SJSA1 (cell line): Measurements from ENCODE around the gene BBS9. TPM values are rescaled to one million over a fixed set of nuclear protein-coding genes. Genes with fewer than 3 reads are reported as not detected.

Source experiments
- DNase-seq, 2 experiments: peaks; one replicate each; pipeline ENCODE4 v3.0.0-alpha.2; 2015 to 2020; ENCODE audit warnings: low spot score in 2 of 2, low read depth in 1 of 2
- H3K27ac ChIP-seq: fragments of 250-450 bp; sonication (Bioruptor Pico); 2 replicates; pipeline ENCODE4 v1.5.1; 2020; ENCODE audit warnings: mild to moderate bottlenecking, moderate library complexity
- H3K27me3 ChIP-seq: fragments of 250-450 bp; sonication (Bioruptor Pico); replicated peaks from 2 replicates; pipeline ENCODE4 v1.5.1; 2020; ENCODE audit warnings: mild to moderate bottlenecking, moderate library complexity
- H3K36me3 ChIP-seq: fragments of 250-450 bp; sonication (Bioruptor Pico); 2 replicates; pipeline ENCODE4 v1.5.1; 2020; ENCODE audit warnings: mild to moderate bottlenecking
- H3K4me1 ChIP-seq: fragments of 250-450 bp; sonication (Bioruptor Pico); replicated peaks from 2 replicates; pipeline ENCODE4 v1.6.1; 2021; ENCODE audit warnings: mild to moderate bottlenecking
- H3K4me3 ChIP-seq: fragments of 250-450 bp; sonication (Bioruptor Pico); 2 replicates; pipeline ENCODE4 v1.5.1; 2020; ENCODE audit warnings: mild to moderate bottlenecking
- H3K9me3 ChIP-seq: fragments of 250-450 bp; sonication (Bioruptor Pico); replicated peaks from 2 replicates; pipeline ENCODE4 v1.5.1; 2020; ENCODE audit warnings: mild to moderate bottlenecking
- total RNA-seq: library from RNA; depleted of rRNA; stranded (reverse); fragments of >200 nt; shearing (Covaris generic); gene quantifications from 2 replicates; pipeline ENCODE4 v1.2.3, GENCODE V29; 2014

BBS9 gene
- total RNA-seq, 1 experiment from 2014 or later: 3.6 TPM

DNA sequence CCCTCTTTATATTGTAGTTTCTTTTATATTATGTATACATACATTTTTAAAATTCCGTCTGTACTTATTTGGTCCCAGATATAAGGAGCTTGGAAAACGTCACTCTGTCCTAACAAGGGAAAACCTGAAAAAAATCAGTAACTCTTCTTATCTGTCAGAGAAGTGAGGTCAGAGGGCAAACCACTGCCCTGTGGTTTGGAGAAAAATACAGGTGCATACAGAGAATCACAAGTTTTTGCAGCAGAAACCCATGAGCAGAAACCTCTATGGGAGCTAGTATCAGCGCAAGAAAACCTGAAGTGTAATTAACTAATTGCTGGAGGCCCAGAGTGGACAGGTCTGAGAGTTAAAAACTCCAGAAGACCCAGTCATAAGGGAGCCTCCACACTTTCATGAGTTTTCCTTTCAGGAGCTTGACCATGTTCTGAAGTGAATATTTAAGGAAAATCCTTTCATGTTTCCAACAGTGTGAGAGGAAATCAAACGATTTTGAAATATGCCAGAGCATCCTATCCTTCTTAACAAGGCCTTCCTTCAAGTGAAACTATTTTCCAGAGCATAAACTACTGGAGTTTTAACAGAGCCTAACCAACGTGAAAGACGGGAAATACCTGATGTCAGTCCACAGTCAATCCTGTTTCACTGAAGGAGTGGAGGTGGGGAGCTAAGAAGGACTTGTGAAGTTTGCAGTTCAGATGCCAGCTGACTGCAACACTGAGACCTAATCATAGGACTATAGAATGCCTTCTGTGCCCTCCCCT, 485.2 kb downstream of the BBS9 start:
- Histone ChIP-seq H3K4me3 (no peak overlapping the region), H3K27ac (no peak overlapping the region), H3K9me3 (no peaks in the 10 kb centered on the region), H3K4me1 (no peaks in the 10 kb centered on the region), H3K36me3 (no peaks in the 10 kb centered on the region), H3K27me3 (no peaks in the 10 kb centered on the region)
- no peak for DNase-seq

DNA sequence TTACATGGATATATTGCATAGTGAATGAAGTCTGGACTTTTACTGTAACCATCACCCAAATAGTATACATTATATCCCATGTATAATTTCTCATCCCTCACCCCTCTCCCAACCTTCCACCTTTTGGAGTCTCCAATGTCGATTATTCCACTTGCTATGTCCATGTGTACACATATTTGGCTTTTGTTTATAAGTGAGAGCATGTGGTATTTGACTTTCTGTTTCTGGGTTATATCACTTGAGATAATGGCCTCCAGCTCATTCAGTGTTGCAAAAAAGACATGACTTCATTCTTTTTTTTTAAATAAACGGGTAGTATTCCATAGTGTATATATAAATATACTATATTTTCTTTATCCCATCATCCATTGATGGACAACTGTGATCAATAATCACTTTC, 487.4 kb downstream of the BBS9 start:
- H3K4me1 ChIP-seq: no peaks in the 10 kb centered on the region
- no peak for DNase-seq
- H3K27me3 ChIP-seq: no peaks in the 10 kb centered on the region
- no peaks in the 10 kb centered on the region for H3K9me3 ChIP-seq
- H3K36me3 ChIP-seq: no peaks in the 10 kb centered on the region
- no peak overlapping the region for H3K27ac ChIP-seq
- H3K4me3 ChIP-seq: no peak overlapping the region

DNA sequence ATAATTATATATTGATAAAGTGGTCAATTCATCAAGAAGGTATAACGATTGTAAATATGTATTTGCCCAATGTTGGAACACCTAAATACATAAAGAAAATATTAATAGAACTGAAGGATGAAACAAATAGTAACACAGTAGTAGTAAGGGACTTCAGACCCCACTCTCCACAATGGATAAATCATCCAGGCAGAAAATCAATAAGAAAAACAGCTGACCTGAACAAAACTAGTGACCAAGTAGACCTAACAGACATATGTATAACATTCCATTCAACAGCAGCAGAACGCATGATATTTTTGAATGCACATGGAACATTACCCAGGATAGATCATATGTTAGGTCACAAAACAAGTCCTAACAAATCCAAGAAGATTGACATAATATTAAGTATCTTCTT, 489.9 kb downstream of the BBS9 start:
- no peak for DNase-seq
- Histone ChIP-seq H3K4me1 (no peaks in the 10 kb centered on the region), H3K36me3 (no peaks in the 10 kb centered on the region), H3K27ac (no peak overlapping the region), H3K4me3 (no peak overlapping the region), H3K27me3 (no peaks in the 10 kb centered on the region), H3K9me3 (no peaks in the 10 kb centered on the region)

DNA sequence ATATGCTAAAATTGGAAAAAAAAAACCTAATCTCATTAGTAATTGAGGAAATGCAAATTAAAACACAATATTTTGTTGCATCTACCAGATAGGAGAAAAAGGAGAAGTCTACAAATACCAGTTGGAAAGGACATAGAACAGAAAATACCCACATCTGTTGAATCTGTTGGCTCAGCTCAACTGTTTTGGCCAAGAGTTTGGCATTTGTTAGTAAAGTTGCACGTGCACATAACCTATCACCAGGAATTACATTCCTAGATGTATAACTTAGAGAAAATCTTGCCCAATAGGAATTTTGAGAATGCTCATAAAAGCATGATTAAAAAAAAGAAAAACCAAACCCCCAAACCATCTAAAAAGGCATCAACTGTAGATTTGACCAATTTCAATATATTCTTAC, 493.9 kb downstream of the BBS9 start:
- no peaks in the 10 kb centered on the region for H3K36me3 ChIP-seq
- H3K27ac ChIP-seq: no peak overlapping the region
- H3K9me3 ChIP-seq: no peaks in the 10 kb centered on the region
- H3K27me3 ChIP-seq: no peaks in the 10 kb centered on the region
- no peak for DNase-seq
- no peaks in the 10 kb centered on the region for H3K4me1 ChIP-seq
- no peak overlapping the region for H3K4me3 ChIP-seq

DNA sequence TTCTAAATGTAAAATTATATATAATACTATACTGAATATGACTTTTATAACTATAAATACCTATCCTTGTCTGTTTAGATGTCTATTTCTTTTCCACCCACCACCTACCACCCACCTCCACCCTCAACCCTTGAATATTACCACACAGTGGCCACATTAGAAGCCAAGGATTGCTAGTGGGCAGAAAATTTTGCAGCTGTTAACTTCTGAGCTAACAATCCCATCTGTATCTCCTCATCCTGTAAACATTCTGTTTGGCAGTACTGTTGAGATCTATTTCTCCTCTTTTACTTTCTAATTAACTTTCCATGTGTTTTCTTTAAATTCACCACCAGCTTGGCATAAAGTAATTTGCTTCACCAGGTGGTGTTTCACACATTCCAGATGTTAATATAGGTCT, 494.9 kb downstream of the BBS9 start:
- Histone ChIP-seq H3K4me3 (no peak overlapping the region), H3K36me3 (no peaks in the 10 kb centered on the region), H3K9me3 (no peaks in the 10 kb centered on the region), H3K27me3 (no peaks in the 10 kb centered on the region), H3K27ac (no peak overlapping the region), H3K4me1 (no peaks in the 10 kb centered on the region)
- DNase-seq: no peak

DNA sequence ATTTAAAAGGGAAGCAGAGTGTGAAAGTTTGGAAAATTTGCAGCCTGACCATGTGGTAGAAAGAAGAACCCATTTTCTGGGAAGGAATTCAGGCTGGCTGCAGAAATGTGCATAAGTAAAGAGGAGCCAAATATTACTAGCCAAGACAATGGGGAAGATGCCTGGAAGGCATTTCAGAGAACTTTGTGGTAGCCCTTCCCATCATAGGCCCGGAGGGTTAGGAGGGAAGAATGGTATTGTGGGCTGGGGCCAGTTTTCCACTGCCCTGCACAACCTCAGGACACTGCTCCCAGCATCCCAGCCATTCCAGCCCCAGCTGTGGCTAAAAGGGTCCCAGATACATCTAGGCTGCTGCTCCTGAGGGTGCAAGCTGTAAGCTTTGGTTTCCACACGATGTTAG, 497.5 kb downstream of the BBS9 start:
- no peaks in the 10 kb centered on the region for H3K9me3 ChIP-seq
- H3K27me3 ChIP-seq: no peaks in the 10 kb centered on the region
- DNase-seq: no peak
- H3K4me3 ChIP-seq: no peak overlapping the region
- no peaks in the 10 kb centered on the region for H3K4me1 ChIP-seq
- no peaks in the 10 kb centered on the region for H3K36me3 ChIP-seq
- H3K27ac ChIP-seq: no peak overlapping the region

DNA sequence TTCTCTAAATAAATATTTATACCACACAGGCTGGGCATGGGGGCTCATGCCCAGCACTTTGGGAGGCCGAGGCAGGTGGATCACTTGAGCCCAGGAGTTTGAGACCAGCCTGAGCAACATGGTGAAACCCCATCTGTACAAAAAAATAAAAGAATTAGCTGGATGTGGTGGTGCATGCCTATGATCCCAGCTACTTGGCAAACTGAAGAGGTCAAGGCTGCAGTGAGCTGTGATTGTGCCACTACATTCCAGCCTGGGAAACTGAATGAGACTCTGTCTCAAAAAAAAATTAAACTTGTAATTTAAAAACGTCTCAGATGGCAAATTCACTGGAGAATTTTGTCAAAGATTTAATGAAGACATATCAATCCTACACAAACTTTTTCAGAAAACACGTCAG, 498.4 kb downstream of the BBS9 start:
- no peak overlapping the region for H3K4me3 ChIP-seq
- DNase-seq: no peak
- no peak overlapping the region for H3K27ac ChIP-seq
- no peaks in the 10 kb centered on the region for H3K27me3 ChIP-seq
- H3K4me1 ChIP-seq: no peaks in the 10 kb centered on the region
- H3K36me3 ChIP-seq: no peaks in the 10 kb centered on the region
- no peaks in the 10 kb centered on the region for H3K9me3 ChIP-seq

DNA sequence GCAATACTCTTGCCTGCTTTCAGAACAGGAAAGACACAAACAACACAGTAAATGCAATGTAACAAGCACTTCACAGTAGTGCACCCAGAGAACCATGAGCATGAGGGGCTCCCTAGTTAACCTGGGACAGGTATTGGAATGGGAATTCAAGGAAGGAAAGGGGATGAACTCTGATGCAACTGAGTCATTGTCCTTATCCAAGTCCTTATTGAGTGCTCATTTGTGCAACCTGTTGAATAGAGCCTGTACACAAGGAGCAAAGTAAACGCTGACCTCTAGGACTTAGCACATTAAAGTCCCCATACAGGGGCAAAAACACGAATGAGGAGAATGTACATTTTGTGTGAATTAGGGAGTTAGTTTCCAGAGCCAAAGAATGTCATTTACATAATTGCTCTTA, 499.5 kb downstream of the BBS9 start:
- no peaks in the 10 kb centered on the region for H3K9me3 ChIP-seq
- H3K36me3 ChIP-seq: no peaks in the 10 kb centered on the region
- H3K4me1 ChIP-seq: no peaks in the 10 kb centered on the region
- H3K4me3 ChIP-seq: no peak overlapping the region
- no peaks in the 10 kb centered on the region for H3K27me3 ChIP-seq
- no peak overlapping the region for H3K27ac ChIP-seq
- no peak for DNase-seq

DNA sequence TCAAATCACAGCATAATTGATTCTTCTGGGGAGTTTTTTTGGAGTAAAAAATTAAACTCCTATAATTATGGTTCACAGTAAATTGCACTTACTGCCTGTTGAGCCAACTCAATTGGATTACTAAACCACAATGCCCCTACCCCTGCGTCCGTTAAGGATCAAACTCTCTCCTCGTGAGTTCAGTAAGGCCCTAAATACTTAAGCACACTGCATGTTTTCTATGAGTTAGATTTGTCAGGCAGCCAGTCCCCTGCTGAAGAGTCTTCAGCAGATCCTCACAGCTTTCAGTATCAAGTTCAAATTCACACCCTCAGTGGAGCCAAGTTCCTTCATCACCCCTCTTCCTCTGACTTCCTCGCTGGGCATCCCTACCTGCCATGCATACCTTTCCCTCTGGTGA, 501.0 kb downstream of the BBS9 start:
- no peak overlapping the region for H3K27ac ChIP-seq
- DNase-seq: no peak
- no peaks in the 10 kb centered on the region for H3K27me3 ChIP-seq
- no peaks in the 10 kb centered on the region for H3K36me3 ChIP-seq
- no peaks in the 10 kb centered on the region for H3K4me1 ChIP-seq
- no peaks in the 10 kb centered on the region for H3K9me3 ChIP-seq
- H3K4me3 ChIP-seq: no peak overlapping the region

DNA sequence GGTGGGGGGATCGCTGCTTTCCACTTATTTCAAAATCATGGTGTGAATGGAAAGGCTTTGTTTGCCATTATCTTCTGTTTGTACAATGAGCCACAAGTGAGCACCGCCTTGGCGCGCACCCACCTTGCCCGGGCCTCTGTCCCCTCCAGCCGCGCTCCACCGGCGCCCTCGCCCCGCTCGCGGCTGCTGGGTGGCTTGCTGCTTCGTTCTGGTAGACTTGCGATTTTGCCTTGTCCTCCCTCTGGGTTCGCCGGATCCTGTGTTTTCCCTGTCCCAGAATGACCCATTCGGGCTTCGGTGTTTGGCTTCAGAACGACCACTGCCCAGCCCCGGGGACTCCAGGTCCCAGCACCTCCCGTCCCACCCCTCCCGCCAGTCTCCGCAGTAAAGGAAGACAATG, 503.0 kb downstream of the BBS9 start:
- Histone ChIP-seq H3K4me1 (no peaks in the 10 kb centered on the region), H3K27ac (no peak overlapping the region), H3K4me3 (no peak overlapping the region), H3K36me3 (no peaks in the 10 kb centered on the region), H3K9me3 (no peaks in the 10 kb centered on the region), H3K27me3 (no peaks in the 10 kb centered on the region)
- no peak for DNase-seq

DNA sequence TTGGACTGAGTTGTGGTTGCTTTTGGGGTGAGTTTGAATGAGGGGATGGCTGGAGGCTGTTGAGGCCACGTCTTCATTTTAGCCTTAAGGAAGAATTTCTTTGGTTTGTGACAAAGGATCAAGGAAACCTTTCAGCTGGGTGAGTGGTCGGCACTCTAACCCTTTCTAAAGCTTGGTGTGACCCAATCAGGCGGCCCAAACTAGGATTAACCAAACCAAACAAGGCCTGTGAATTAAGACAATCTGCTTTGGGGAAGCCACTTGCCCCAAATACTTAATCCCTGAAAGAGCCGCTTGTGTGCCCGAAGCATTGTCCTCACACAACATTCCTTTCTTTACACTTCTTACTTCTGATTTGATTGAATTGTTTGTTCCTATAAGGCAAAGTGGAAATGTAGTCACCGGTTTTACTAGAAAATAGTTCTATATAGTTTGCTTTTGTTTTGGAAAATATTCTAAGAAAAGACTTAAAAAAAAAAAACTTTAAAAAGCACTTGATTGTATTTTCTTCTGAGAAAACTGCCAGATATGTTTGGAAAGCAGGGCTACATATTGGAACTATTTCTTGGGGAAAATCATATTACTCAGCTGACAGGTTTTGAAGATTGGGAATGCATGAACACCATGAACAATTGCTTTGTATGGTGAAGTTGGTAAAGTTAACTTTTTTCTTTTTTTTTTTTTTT, 503.6 kb downstream of the BBS9 start:
- Histone ChIP-seq H3K4me1 (no peaks in the 10 kb centered on the region), H3K27me3 (no peaks in the 10 kb centered on the region), H3K9me3 (no peaks in the 10 kb centered on the region), H3K36me3 (no peaks in the 10 kb centered on the region), H3K27ac (no peak overlapping the region), H3K4me3 (no peak overlapping the region)
- no peak for DNase-seq

DNA sequence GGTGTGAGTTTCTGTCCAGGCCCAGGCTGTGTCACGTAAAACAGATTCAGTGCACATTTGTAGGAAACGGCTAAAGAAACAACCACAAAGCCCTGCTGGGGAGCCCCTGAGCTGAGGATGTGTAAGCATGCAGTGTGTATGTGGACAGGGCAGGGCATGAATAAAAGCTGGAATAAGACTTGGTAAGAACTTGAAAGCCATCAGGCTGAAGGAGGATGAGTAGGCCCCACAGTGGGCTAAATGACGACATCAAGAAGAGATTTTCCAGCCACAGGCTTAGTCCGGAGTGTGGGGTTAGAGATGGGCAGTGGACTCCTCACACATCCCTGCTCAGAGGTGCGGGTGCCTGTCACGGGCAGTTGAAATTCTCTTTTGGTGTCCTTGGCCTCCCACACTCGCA, 505.2 kb downstream of the BBS9 start:
- H3K27ac ChIP-seq: no peak overlapping the region
- no peaks in the 10 kb centered on the region for H3K9me3 ChIP-seq
- no peak for DNase-seq
- no peaks in the 10 kb centered on the region for H3K36me3 ChIP-seq
- H3K4me3 ChIP-seq: no peak overlapping the region
- no peaks in the 10 kb centered on the region for H3K4me1 ChIP-seq
- no peaks in the 10 kb centered on the region for H3K27me3 ChIP-seq

DNA sequence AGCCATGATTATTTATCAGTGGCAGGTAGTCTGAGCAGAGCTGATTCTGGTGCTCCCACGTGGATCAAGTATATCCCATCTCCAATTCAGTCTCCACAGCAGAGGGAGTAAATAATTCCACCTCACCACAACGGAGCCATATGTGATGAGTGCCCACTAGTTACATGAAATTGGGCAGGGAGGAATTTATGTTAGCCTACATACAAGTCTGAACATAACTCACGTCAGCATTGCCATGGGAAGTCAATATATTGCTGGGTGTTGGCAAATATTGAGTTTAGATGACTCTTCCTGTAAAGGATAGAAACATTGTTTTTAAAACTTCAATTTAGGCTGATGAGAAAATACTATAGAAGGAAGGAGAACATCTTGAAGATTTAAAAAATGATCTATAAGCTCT, 507.0 kb downstream of the BBS9 start:
- Histone ChIP-seq H3K36me3 (no peaks in the 10 kb centered on the region), H3K4me1 (no peaks in the 10 kb centered on the region), H3K27me3 (no peaks in the 10 kb centered on the region), H3K27ac (no peak overlapping the region), H3K4me3 (no peak overlapping the region), H3K9me3 (no peaks in the 10 kb centered on the region)
- no peak for DNase-seq

DNA sequence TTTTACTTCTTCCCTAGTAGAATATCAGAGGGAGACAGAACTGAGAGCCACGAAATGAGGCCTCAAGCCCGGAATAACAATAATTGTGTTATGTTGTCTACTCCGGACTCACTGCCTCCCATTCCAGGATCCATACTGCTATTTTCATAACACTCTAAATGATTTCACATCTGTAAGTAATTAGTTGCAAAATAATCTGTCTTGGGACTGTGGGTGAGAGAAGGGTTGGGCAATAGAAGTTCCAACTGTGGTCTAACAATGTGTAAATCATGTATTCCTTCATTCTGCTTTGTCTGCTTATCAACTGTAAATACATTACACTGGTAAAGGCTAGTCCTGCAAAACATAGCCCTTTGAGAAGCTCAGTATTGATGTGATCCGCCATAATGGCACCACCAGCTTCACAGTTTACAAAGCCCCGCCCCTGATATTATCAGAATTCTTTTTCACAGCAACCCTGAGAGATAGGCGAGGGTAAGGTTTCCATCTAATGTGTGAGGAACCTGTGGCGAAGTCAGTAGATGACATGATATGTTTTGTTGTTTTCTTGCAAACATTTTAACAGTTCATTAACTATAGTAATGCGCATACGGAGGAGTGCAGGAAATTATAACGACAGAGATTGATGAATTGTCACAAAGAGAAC, 510.3 kb downstream of the BBS9 start:
- no peak for DNase-seq
- no peaks in the 10 kb centered on the region for H3K27me3 ChIP-seq
- H3K4me3 ChIP-seq: no peak overlapping the region
- no peaks in the 10 kb centered on the region for H3K36me3 ChIP-seq
- no peaks in the 10 kb centered on the region for H3K9me3 ChIP-seq
- H3K4me1 ChIP-seq: no peaks in the 10 kb centered on the region
- no peak overlapping the region for H3K27ac ChIP-seq
